PC-3 (cell line): ENCODE measurements around the gene PRRC1.
A peak's percentile ranks its signal among the peaks of the same experiment; 100 is the strongest.

Source experiments
- CTCF ChIP-seq: fragments of 300-600 bp; sonication (generic); conservative IDR thresholded peaks from 2 replicates; pipeline ENCODE4 v1.5.1; 2017; ENCODE audit warnings: antibody characterized with exemption, low read depth, mild to moderate bottlenecking, low read length
- EZH2 ChIP-seq: fragments of 300-600 bp; sonication (generic); IDR thresholded peaks from one replicate; pipeline ENCODE4 v1.6.1; 2017; ENCODE audit warnings: antibody characterized with exemption, mild to moderate bottlenecking, low read length; ENCODE audit not compliant: unreplicated experiment

- TF ChIP-seq CTCF (peak; percentile 46; the same call in 1 of the 2 replicates), EZH2 (no peak)
These were observed 44.8 kb downstream of the PRRC1 start for GRCh38 chr5:127562252-127562651.
